SK-N-SH (cell line): ENCODE measurements around the gene CHGA. TPM values are rescaled to one million over a fixed set of nuclear protein-coding genes. Genes with fewer than 3 reads are reported as not detected.

Experiments used
- CTCF ChIA-PET: fragments of 300-600, 350-600 bp; formaldehyde crosslinking; extraction: SDS; loops from one replicate; lab custom pipeline; 2021; lab: Yijun Ruan, JAX
- POLR2A ChIA-PET: fragments of 350-600 bp; sonication (Branson Sonifier 250); formaldehyde crosslinking; extraction: SDS; loops from one replicate; lab custom pipeline; 2020; ENCODE audit warnings: antibody characterized with exemption, inconsistent platforms; lab: Yijun Ruan, JAX
- DNase-seq: peaks from one replicate; pipeline ENCODE4 v3.0.0; 2012
- H2AFZ ChIP-seq: fragments of 200-600 bp; sonication (generic); 2 replicates; pipeline ENCODE4 v1.8.1; 2016; ENCODE audit warnings: antibody characterized with exemption, mild to moderate bottlenecking, low read depth
- H3F3A ChIP-seq: fragments of 200-600 bp; sonication (generic); replicated peaks from 2 replicates; pipeline ENCODE3; 2016; ENCODE audit warnings: antibody characterized with exemption, mild to moderate bottlenecking; ENCODE audit not compliant: insufficient read depth
- H3K27ac ChIP-seq, 2 experiments: fragments of 200-500 bp in 1 of 2; fragments of 200-600 bp in 1 of 2; sonication (Bioruptor generic) in 1 of 2; sonication (generic), shearing (Covaris generic) in 1 of 2; 2 replicates each; pipeline versions ENCODE4 v1.5.1 to v1.6.1; 2014 to 2016; ENCODE audit warnings: low read depth in 2 of 2, inconsistent platforms in 1 of 2, low read length in 1 of 2, mild to moderate bottlenecking in 1 of 2, mixed read lengths in 1 of 2
- H3K27me3 ChIP-seq: fragments of 200-600 bp; sonication (generic), shearing (Covaris generic); 2 replicates; pipeline ENCODE4 v1.6.1; 2016; ENCODE audit warnings: mixed run types; ENCODE audit not compliant: insufficient read depth
- H3K36me3 ChIP-seq, 2 experiments: fragments of 200-500 bp in 1 of 2; fragments of 200-600 bp in 1 of 2; sonication (Bioruptor generic) in 1 of 2; sonication (generic) in 1 of 2; replicated peaks in 1 of 2; 2 replicates each; pipeline versions ENCODE3 to v1.5.1; 2014 to 2016; ENCODE audit warnings: low read length in 1 of 2, mild to moderate bottlenecking in 1 of 2; ENCODE audit not compliant: insufficient read depth in 2 of 2, control insufficient read depth in 1 of 2
- H3K4me1 ChIP-seq, 2 experiments: fragments of 200-500 bp in 1 of 2; fragments of 200-600 bp in 1 of 2; sonication (Bioruptor generic) in 1 of 2; sonication (generic), shearing (Covaris generic) in 1 of 2; 2 replicates each; pipeline versions ENCODE4 v1.5.1 to v1.6.1; 2014 to 2016; ENCODE audit warnings: low read depth in 1 of 2, low read length in 1 of 2, mixed run types in 1 of 2; ENCODE audit not compliant: insufficient read depth in 2 of 2, control insufficient read depth in 1 of 2
- H3K4me2 ChIP-seq: fragments of 200-600 bp; sonication (generic), shearing (Covaris generic); 2 replicates; pipeline ENCODE4 v1.6.1; 2017; ENCODE audit warnings: mixed run types
- H3K4me3 ChIP-seq, 2 experiments: fragments of 200-500 bp in 1 of 2; fragments of 200-600 bp in 1 of 2; sonication (Bioruptor generic) in 1 of 2; sonication (generic), shearing (Covaris generic) in 1 of 2; 2 replicates each; pipeline versions ENCODE4 v1.5.1 to v1.8.1; 2014 to 2016; ENCODE audit warnings: low read depth in 2 of 2, inconsistent platforms in 1 of 2, low read length in 1 of 2, mild to moderate bottlenecking in 1 of 2, mixed read lengths in 1 of 2, moderate library complexity in 1 of 2
- H3K79me2 ChIP-seq: fragments of 200-600 bp; sonication (generic); 2 replicates; pipeline ENCODE4 v1.8.1; 2017; ENCODE audit warnings: mild to moderate bottlenecking; ENCODE audit not compliant: insufficient read depth
- H3K9ac ChIP-seq: fragments of 200-600 bp; sonication (generic); 2 replicates; pipeline ENCODE4 v1.6.1; 2017; ENCODE audit warnings: mixed run types
- H3K9me2 ChIP-seq: fragments of 200-600 bp; sonication (generic); 2 replicates; pipeline ENCODE4 v1.6.1; 2017; ENCODE audit warnings: mixed run types
- H3K9me3 ChIP-seq: fragments of 200-600 bp; sonication (generic); 2 replicates; pipeline ENCODE4 v1.6.1; 2017; ENCODE audit warnings: mixed run types, mild to moderate bottlenecking, moderate library complexity
- H4K20me1 ChIP-seq: fragments of 200-600 bp; sonication (generic); 2 replicates; pipeline ENCODE4 v1.6.1; 2017; ENCODE audit warnings: mild to moderate bottlenecking, mixed run types; ENCODE audit not compliant: insufficient read depth
- CHD2 ChIP-seq: fragments of 150-350 bp; IDR thresholded peaks from 2 replicates; pipeline ENCODE4 v1.6.1; 2018; ENCODE audit warnings: low read length; ENCODE audit not compliant: partially characterized antibody
- EP300 ChIP-seq, 2 experiments: IDR thresholded peaks; 2 replicates each; pipeline versions ENCODE4 v1.4.0 to v1.6.1; 2012; ENCODE audit warnings: borderline replicate concordance in 1 of 2, low read depth in 1 of 2, low read length in 1 of 2
- FOXJ3 ChIP-seq: sonication (generic); formaldehyde crosslinking; IDR thresholded peaks from 2 replicates; pipeline ENCODE4 v1.5.1; 2020; ENCODE audit warnings: mild to moderate bottlenecking, missing genetic modification reagents
- FOXM1 ChIP-seq: IDR thresholded peaks from 2 replicates; pipeline ENCODE4 v1.4.0; 2012; ENCODE audit warnings: low read depth, mild to moderate bottlenecking
- GABPA ChIP-seq: IDR thresholded peaks from 2 replicates; pipeline ENCODE4 v1.4.0; 2012; ENCODE audit warnings: low read depth, mild to moderate bottlenecking
- JUND ChIP-seq: IDR thresholded peaks from 2 replicates; pipeline ENCODE4 v1.4.0; 2012
- MAX ChIP-seq: IDR thresholded peaks from 2 replicates; pipeline ENCODE4 v1.4.0; 2012; ENCODE audit warnings: low read depth
- MXI1 ChIP-seq: IDR thresholded peaks from 2 replicates; pipeline ENCODE4 v1.6.1; 2012; ENCODE audit warnings: mild to moderate bottlenecking, low read depth, low read length, improper control_type of control experiment
- NFIC ChIP-seq: IDR thresholded peaks from 2 replicates; pipeline ENCODE4 v1.4.0; 2012; ENCODE audit warnings: borderline replicate concordance
- NRF1 ChIP-seq: IDR thresholded peaks from 2 replicates; pipeline ENCODE4 v1.6.1; 2012; ENCODE audit warnings: low read depth, mild to moderate bottlenecking, low read length
- RAD21 ChIP-seq: IDR thresholded peaks from 2 replicates; pipeline ENCODE4 v1.6.1; 2012; ENCODE audit warnings: mild to moderate bottlenecking, low read length
- RCOR1 ChIP-seq: fragments of 150-350 bp; IDR thresholded peaks from 2 replicates; pipeline ENCODE4 v1.6.1; 2017; ENCODE audit warnings: antibody characterized with exemption, low read length
- REST ChIP-seq: IDR thresholded peaks from 2 replicates; pipeline ENCODE4 v1.6.1; 2012; ENCODE audit warnings: mild to moderate bottlenecking, low read depth, low read length, moderate library complexity
- RXRA ChIP-seq: IDR thresholded peaks from 2 replicates; pipeline ENCODE4 v1.4.0; 2012; ENCODE audit warnings: low read depth, mild to moderate bottlenecking, borderline replicate concordance
- SMC3 ChIP-seq: IDR thresholded peaks from 2 replicates; pipeline ENCODE4 v1.6.1; 2012; ENCODE audit warnings: low read depth, low read length, improper control_type of control experiment
- TAF1 ChIP-seq: IDR thresholded peaks from 2 replicates; pipeline ENCODE4 v1.6.1; 2012; ENCODE audit warnings: low read depth, mild to moderate bottlenecking, low read length, moderate library complexity, borderline replicate concordance
- TEAD4 ChIP-seq: IDR thresholded peaks from 2 replicates; pipeline ENCODE4 v1.4.0; 2012; ENCODE audit warnings: mild to moderate bottlenecking, borderline replicate concordance; ENCODE audit not compliant: insufficient read depth
- WGBS: methylation state at CpG from one replicate; pipeline ENCODE4 v1.1.6; 2017; ENCODE audit warnings: low lambda C conversion rate; 5-methylcytosine and 5-hydroxymethylcytosine counted together
- polyA plus RNA-seq, 3 experiments: library from polyadenylated mRNA; depleted of rRNA; stranded (reverse); fragments of >200 nt; gene quantifications; 2 replicates each; pipeline ENCODE4 v1.2.3, GENCODE V29; 2012
- TF ChIP-seq, protein P1 (sequence below): fragments of 150-350 bp; IDR thresholded peaks from 2 replicates; pipeline ENCODE4 v1.6.1; 2016; ENCODE audit warnings: mild to moderate bottlenecking, low read depth, low read length
- TF ChIP-seq, protein P2 (sequence below): IDR thresholded peaks from 2 replicates; pipeline ENCODE4; 2012

CHGA gene
- polyA plus RNA-seq, 1 of the 3 experiments (the other 2 are of a cell fraction), result 5.6 TPM

DNA sequence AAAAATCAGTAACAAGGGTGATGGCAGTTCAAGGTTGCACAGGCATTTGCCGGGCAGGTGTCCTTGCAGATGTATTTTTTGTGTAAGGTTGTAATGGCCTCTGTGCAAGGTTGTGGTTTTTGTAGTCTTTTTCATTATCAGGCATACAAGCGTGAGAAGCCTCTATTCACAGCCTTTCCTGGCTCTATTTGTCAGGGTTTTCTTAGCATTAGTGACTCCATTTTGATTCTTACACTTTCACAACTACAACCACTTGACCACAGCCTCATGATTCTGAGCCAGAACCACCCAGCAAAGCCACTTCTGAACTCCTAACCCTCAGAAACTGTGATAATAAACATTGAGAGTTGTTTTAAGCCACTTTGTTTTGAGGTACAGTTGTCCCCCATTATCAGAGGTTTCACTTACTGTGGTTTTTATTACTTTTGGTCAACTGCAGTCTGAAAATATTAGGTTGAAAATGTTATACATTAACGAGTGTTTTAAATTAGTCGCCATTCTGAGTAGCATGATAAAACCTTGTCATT, 27.5 kb upstream of the CHGA start (continued):
- TF ChIP-seq RAD21 (no peak), FOXJ3 (CRISPR knock-in tag) (no peak), MAX (no peak), TEAD4 (no peak), RCOR1 (no peak), TAF1 (no peak), SMC3 (no peak)
- TF ChIP-seq, protein P1, sequence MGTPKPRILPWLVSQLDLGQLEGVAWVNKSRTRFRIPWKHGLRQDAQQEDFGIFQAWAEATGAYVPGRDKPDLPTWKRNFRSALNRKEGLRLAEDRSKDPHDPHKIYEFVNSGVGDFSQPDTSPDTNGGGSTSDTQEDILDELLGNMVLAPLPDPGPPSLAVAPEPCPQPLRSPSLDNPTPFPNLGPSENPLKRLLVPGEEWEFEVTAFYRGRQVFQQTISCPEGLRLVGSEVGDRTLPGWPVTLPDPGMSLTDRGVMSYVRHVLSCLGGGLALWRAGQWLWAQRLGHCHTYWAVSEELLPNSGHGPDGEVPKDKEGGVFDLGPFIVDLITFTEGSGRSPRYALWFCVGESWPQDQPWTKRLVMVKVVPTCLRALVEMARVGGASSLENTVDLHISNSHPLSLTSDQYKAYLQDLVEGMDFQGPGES, result no peak

DNA sequence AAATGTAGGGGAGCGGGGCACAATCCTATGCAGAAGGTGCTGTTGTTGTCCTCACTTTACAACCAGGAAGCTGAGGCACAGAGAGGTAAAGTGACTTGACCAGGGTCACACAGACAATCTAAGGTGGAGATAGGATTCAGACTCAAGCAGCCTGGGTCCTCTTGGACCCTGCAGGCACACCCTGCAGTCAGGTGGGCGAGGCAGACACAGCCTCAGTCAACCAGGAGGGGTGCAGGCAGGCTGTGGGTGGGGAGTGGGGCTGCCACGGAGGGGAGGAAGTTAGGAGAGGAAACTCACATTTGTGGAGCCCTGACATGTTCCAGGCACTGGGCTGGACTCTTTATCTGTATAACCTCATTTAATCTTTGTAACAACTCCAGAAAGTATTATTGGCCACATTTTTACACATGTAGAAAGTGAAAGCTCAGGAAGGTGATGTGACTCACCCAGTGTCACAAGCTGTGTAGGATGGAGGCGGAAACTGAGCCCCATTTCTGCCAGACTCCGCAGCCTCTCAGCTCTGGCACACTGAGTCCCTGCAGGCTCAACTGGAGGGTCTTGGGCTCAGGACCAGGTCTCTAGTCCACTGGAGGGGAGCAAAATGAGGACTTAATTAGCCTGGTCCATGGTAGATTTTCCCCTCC, 24.9 kb upstream of the CHGA start:
- H3K4me1 ChIP-seq, result peaks cover 0 to 4% of the 10 kb centered on the region in 2 experiments; a peak in 1 of 4 replicates
- H3K9me2 ChIP-seq, result no peaks in the 10 kb centered on the region
- no peaks in the 10 kb centered on the region for H3K79me2 ChIP-seq
- ChIA-PET CTCF (interaction anchor here (2.0 kb wide), 1 partner anchor 34 kb away, joined by 4 read pairs; no protein-coding TSS in a partner anchor), POLR2A (interaction anchor here (1.1 to 3.7 kb wide), 3 partner anchors 13 to 25 kb away, joined by 3 to 14 read pairs (median 4); partner anchors contain the start of gene CHGA)
- H3K27me3 ChIP-seq, result no peaks in the 10 kb centered on the region
- TF ChIP-seq MAX, result no peak
- no peak for TF ChIP-seq NRF1
- no peak for TF ChIP-seq REST
- no peak for TF ChIP-seq JUND
- no peak for TF ChIP-seq EP300 (IDR thresholded peaks at IDR 0.05; ENCODE audit: borderline replicate concordance in 1 of 2, low read depth in 1 of 2, low read length in 1 of 2)
- TF ChIP-seq, protein P2, sequence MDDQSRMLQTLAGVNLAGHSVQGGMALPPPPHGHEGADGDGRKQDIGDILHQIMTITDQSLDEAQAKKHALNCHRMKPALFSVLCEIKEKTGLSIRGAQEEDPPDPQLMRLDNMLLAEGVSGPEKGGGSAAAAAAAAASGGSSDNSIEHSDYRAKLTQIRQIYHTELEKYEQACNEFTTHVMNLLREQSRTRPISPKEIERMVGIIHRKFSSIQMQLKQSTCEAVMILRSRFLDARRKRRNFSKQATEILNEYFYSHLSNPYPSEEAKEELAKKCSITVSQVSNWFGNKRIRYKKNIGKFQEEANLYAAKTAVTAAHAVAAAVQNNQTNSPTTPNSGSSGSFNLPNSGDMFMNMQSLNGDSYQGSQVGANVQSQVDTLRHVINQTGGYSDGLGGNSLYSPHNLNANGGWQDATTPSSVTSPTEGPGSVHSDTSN, result no peak
- TF ChIP-seq FOXJ3 (CRISPR knock-in tag), result no peak
- no peak for TF ChIP-seq RCOR1
- no peak for TF ChIP-seq GABPA
- TF ChIP-seq RXRA, result no peak
- TF ChIP-seq CHD2, result no peak
- TF ChIP-seq FOXM1, result no peak
- no peak for TF ChIP-seq NFIC
- TF ChIP-seq MXI1, result no peak
- H3K4me3 ChIP-seq, result no peak overlapping the region
- WGBS, result 52% methylated on average over 5 of the region's 5 CpGs
- no peaks in the 10 kb centered on the region for H3K36me3 ChIP-seq
- H4K20me1 ChIP-seq, result no peaks in the 10 kb centered on the region
- H3K9me3 ChIP-seq, result no peaks in the 10 kb centered on the region
- H3K4me2 ChIP-seq, result no peak overlapping the region
- DNase-seq, result no peak
- no peaks in the 10 kb centered on the region for H3F3A ChIP-seq
- no peak overlapping the region for H3K27ac ChIP-seq
- no peak overlapping the region for H3K9ac ChIP-seq
- H2AFZ ChIP-seq, result no peak overlapping the region
